HepG2 (cell line): Measurements from ENCODE around the gene CTTNBP2NL. TPM values are rescaled to one million over a fixed set of nuclear protein-coding genes. Genes with fewer than 3 reads are reported as not detected.
"Not testable (repeated sequence)": the region's sequence is repeated elsewhere in the genome, so short reads cannot be mapped to it uniquely, and the experiment has no call there.

Experiments used
- ATAC-seq: fragments of 200-7000 bp; cut with Tn5 transposase; 3 replicates; pipeline ENCODE4 v1.9.1; 2020; ENCODE audit warnings: mild to moderate bottlenecking, moderate library complexity
- BruUV-seq: library from RNA; stranded (reverse); fragments of 400-500 nt; replicated peaks from 2 replicates; lab custom pipeline; 2021; lab: Mats Ljungman, UMichigan
- CTCF ChIA-PET: fragments of 300-600 bp; formaldehyde crosslinking; extraction: SDS; loops from one replicate; lab custom pipeline; 2021; ENCODE audit warnings: low total read pairs, inconsistent platforms, low intra/inter-chr PET ratio; lab: Yijun Ruan, JAX
- POLR2A ChIA-PET: fragments of 350-600 bp; sonication (Branson Sonifier 250); formaldehyde crosslinking; loops from one replicate; lab custom pipeline; 2020; ENCODE audit warnings: antibody characterized with exemption, inconsistent platforms; lab: Yijun Ruan, JAX
- DNase-seq: peaks from one replicate; pipeline ENCODE4 v3.0.0-alpha.2; 2015; ENCODE audit warnings: low spot score
- FAIRE-seq: peaks from 3 replicates; lab custom pipeline; 2011; peaks lifted over from hg19 to GRCh38; lab: Jason Lieb, UNC
- H2AFZ ChIP-seq: one replicate; pipeline ENCODE4 v1.6.1; 2011; ENCODE audit warnings: low read length, inconsistent platforms
- H3K27ac ChIP-seq: fragments of 300-600 bp; 3 replicates; pipeline ENCODE4 v1.8.0; 2011; ENCODE audit warnings: mixed run types, mild to moderate bottlenecking, mixed read lengths, low read length, inconsistent platforms; ENCODE audit not compliant: insufficient read depth; ENCODE audit errors: extremely low read length
- H3K27me3 ChIP-seq, 2 experiments: fragments of 200-600 bp in 1 of 2; 2 replicates in 1 of 2; 3 replicates in 1 of 2; pipeline versions ENCODE4 v1.6.0 to v1.8.0; 2011; ENCODE audit warnings: low read length in 2 of 2, mild to moderate bottlenecking in 2 of 2, moderate library complexity in 2 of 2, inconsistent platforms in 1 of 2; ENCODE audit not compliant: insufficient read depth in 2 of 2, control insufficient read depth in 1 of 2
- H3K36me3 ChIP-seq, 2 experiments: fragments of 200-600 bp in 1 of 2; replicated peaks in 1 of 2; 2 replicates in 1 of 2; 3 replicates in 1 of 2; pipeline versions ENCODE4 v1.5.1 to v1.8.0; 2011; ENCODE audit warnings: low read length in 2 of 2, inconsistent platforms in 1 of 2; ENCODE audit not compliant: insufficient read depth in 2 of 2, control insufficient read depth in 1 of 2
- H3K4me1 ChIP-seq: 2 replicates; pipeline ENCODE4 v1.5.1; 2012; ENCODE audit warnings: low read length, inconsistent platforms; ENCODE audit not compliant: insufficient read depth
- H3K4me2 ChIP-seq: 2 replicates; pipeline ENCODE4 v1.6.0; 2011; ENCODE audit warnings: low read depth, low read length, inconsistent platforms
- H3K4me3 ChIP-seq, 3 experiments: fragments of 200-600 bp in 1 of 3; sonication (generic), shearing (Covaris generic) in 1 of 3; replicated peaks in 1 of 3; 2 replicates each; pipeline ENCODE4 v1.5.1; 2011 to 2016; ENCODE audit warnings: low read length in 3 of 3, inconsistent platforms in 2 of 3, low read depth in 2 of 3, mild to moderate bottlenecking in 2 of 3, control low read depth in 1 of 3, mixed read lengths in 1 of 3; ENCODE audit not compliant: insufficient read depth in 1 of 3
- H3K79me2 ChIP-seq: one replicate; pipeline ENCODE4 v1.6.1; 2011; ENCODE audit warnings: low read length, inconsistent platforms; ENCODE audit not compliant: insufficient read depth
- H3K9ac ChIP-seq: 2 replicates; pipeline ENCODE4 v1.6.0; 2011; ENCODE audit warnings: mild to moderate bottlenecking, low read depth, low read length, inconsistent platforms; ENCODE audit not compliant: insufficient read depth
- H3K9me3 ChIP-seq: 2 replicates; pipeline ENCODE4 v1.5.1; 2012; ENCODE audit warnings: mild to moderate bottlenecking, low read length
- H4K20me1 ChIP-seq: 2 replicates; pipeline ENCODE4 v1.6.0; 2011; ENCODE audit warnings: inconsistent platforms, mild to moderate bottlenecking, low read length, moderate library complexity; ENCODE audit not compliant: insufficient read depth
- ATM ChIP-seq: fragments of 450-650 bp; IDR thresholded peaks from 2 replicates; pipeline ENCODE4 v1.7.1; 2017; ENCODE audit warnings: mild to moderate bottlenecking, borderline replicate concordance
- GABPA ChIP-seq, 2 experiments: IDR thresholded peaks; 2 replicates each; pipeline ENCODE4 v1.6.1; 2011 to 2016; ENCODE audit warnings: low read depth in 2 of 2, low read length in 1 of 2, missing biosample characterization in 1 of 2, missing genetic modification characterization in 1 of 2
- MEF2D ChIP-seq: sonication (generic); formaldehyde crosslinking; IDR thresholded peaks from 2 replicates; pipeline ENCODE4 v1.5.1; 2020; ENCODE audit warnings: mild to moderate bottlenecking, missing genetic modification reagents
- MEIS1 ChIP-seq: sonication (generic); formaldehyde crosslinking; IDR thresholded peaks from 2 replicates; pipeline ENCODE4 v1.9.0; 2021; ENCODE audit warnings: mild to moderate bottlenecking, missing genetic modification reagents, moderate library complexity, borderline replicate concordance
- WIZ ChIP-seq: sonication (generic); formaldehyde crosslinking; IDR thresholded peaks from 2 replicates; pipeline ENCODE4 v1.5.1; 2020; ENCODE audit warnings: mild to moderate bottlenecking, missing genetic modification reagents
- ZKSCAN8 ChIP-seq: IDR thresholded peaks from 2 replicates; pipeline ENCODE4 v1.6.1; 2016; ENCODE audit warnings: borderline replicate concordance, missing genetic modification reagents, missing compliant biosample characterization
- ZNF138 ChIP-seq: sonication (generic); formaldehyde crosslinking; IDR thresholded peaks from 2 replicates; pipeline ENCODE4 v1.5.0; 2020; ENCODE audit warnings: mild to moderate bottlenecking, low read depth, missing genetic modification reagents
- ZNF17 ChIP-seq: sonication (generic); formaldehyde crosslinking; IDR thresholded peaks from 2 replicates; pipeline ENCODE4 v1.5.0; 2020; ENCODE audit warnings: mild to moderate bottlenecking, missing genetic modification reagents
- ZNF230 ChIP-seq: sonication (generic); formaldehyde crosslinking; IDR thresholded peaks from 2 replicates; pipeline ENCODE4 v1.4.0; 2020; ENCODE audit warnings: mild to moderate bottlenecking, missing genetic modification reagents
- ZNF253 ChIP-seq: sonication (generic); formaldehyde crosslinking; IDR thresholded peaks from 2 replicates; pipeline ENCODE4 v1.8.0; 2022; ENCODE audit warnings: mild to moderate bottlenecking, missing genetic modification reagents, borderline replicate concordance
- ZNF256 ChIP-seq: sonication (generic); formaldehyde crosslinking; conservative IDR thresholded peaks from 2 replicates; pipeline ENCODE4 v1.4.0; 2020; ENCODE audit warnings: missing genetic modification reagents
- ZNF431 ChIP-seq: sonication (generic); formaldehyde crosslinking; IDR thresholded peaks from 2 replicates; pipeline ENCODE4 v1.9.0; 2022; ENCODE audit warnings: missing genetic modification reagents, low read depth, mild to moderate bottlenecking, borderline replicate concordance
- ZNF652 ChIP-seq: IDR thresholded peaks from 2 replicates; pipeline ENCODE4 v1.6.1; 2016; ENCODE audit warnings: low read depth, borderline replicate concordance
- ZNF761 ChIP-seq: sonication (generic); formaldehyde crosslinking; conservative IDR thresholded peaks from 2 replicates; pipeline ENCODE4 v1.4.0; 2020; ENCODE audit warnings: mild to moderate bottlenecking, missing genetic modification reagents
- WGBS: methylation state at CpG from one replicate; pipeline ENCODE4 v1.1.6; 2017; ENCODE audit warnings: low lambda C conversion rate; 5-methylcytosine and 5-hydroxymethylcytosine counted together
- in situ Hi-C: cut with HindIII; loops from 2 replicates; pipeline ENCODE4 v1.10.0; 2017; ENCODE audit warnings: low pct_unique_long_range_greater_than_20kb; ENCODE audit not compliant: extremely low pct_ligation_motif_present
- intact Hi-C: fragments of 100-400 bp; cut with micrococcal nuclease; formaldehyde crosslinking; loops from one replicate; pipeline ENCODE4 v1.10.0; 2022; ENCODE audit not compliant: unreplicated experiment
- polyA plus RNA-seq, 8 experiments: library from polyadenylated mRNA; depleted of rRNA in 3 of 8; stranded (reverse) in 7 of 8; unstranded in 1 of 8; fragments of >200 nt; fragmentation: Illumina TruSeq in 4 of 8; extraction: Trizol in 4 of 8; gene quantifications; 2 replicates each; pipeline versions ENCODE4 v1.2.1 to v1.2.3, GENCODE V29; 2011 to 2016; ENCODE audit warnings: low read depth in 4 of 8, missing spikeins in 1 of 8, mixed read lengths in 1 of 8; ENCODE audit not compliant: insufficient read depth in 1 of 8
- total RNA-seq, 5 experiments: library from RNA; depleted of rRNA; stranded (reverse); fragments of >200 nt; fragmentation: Illumina TruSeq; extraction: Trizol; gene quantifications; 2 replicates each; pipeline ENCODE4 v1.2.3, GENCODE V29; 2016; ENCODE audit warnings: low read depth in 1 of 5
- TF ChIP-seq, protein P1 (sequence below): sonication (generic); formaldehyde crosslinking; IDR thresholded peaks from 2 replicates; pipeline ENCODE4 v1.5.1; 2020; ENCODE audit warnings: mild to moderate bottlenecking, moderate library complexity, missing genetic modification reagents

CTTNBP2NL gene
- total and polyA plus RNA-seq, 2 of the 13 experiments (the other 11 are each of a cell fraction or from before 2014, with no cell fraction given), result 2.1 to 4.1 TPM

DNA sequence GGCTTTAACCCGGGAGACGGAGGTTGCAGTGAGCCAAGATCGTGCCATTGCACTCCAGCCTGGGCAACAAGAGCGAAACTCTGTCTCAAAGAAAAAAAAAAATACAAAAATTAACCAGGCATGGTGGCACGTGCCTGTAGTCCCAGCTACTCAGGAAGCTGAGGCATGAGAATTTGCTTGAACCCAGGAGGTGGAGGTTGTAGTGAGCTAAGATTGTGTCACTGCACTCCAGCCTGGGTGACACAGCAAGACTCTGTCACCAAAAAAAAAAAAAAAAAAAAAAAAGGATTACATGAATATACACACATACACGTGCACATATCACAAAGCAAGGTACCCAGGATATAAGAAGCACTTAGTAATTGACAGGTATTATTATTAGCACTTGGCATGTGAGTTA, 4.7 kb downstream of the CTTNBP2NL start:
- H3K27ac ChIP-seq, BruUV-seq, H3K36me3 ChIP-seq, H3K4me2 ChIP-seq, in situ Hi-C loops, H4K20me1 ChIP-seq, FAIRE-seq, H3K9me3 ChIP-seq, intact Hi-C loops, H3K4me3 ChIP-seq, ATAC-seq, H3K27me3 ChIP-seq, CTCF ChIA-PET, H3K9ac ChIP-seq, POLR2A ChIA-PET, H2AFZ ChIP-seq, DNase-seq: not testable (repeated sequence)
- 97% methylated on average over 6 of the region's 6 CpGs for WGBS
- peaks cover 33% of the 10 kb centered on the region for H3K79me2 ChIP-seq
- peaks cover 38% of the 10 kb centered on the region for H3K4me1 ChIP-seq

DNA sequence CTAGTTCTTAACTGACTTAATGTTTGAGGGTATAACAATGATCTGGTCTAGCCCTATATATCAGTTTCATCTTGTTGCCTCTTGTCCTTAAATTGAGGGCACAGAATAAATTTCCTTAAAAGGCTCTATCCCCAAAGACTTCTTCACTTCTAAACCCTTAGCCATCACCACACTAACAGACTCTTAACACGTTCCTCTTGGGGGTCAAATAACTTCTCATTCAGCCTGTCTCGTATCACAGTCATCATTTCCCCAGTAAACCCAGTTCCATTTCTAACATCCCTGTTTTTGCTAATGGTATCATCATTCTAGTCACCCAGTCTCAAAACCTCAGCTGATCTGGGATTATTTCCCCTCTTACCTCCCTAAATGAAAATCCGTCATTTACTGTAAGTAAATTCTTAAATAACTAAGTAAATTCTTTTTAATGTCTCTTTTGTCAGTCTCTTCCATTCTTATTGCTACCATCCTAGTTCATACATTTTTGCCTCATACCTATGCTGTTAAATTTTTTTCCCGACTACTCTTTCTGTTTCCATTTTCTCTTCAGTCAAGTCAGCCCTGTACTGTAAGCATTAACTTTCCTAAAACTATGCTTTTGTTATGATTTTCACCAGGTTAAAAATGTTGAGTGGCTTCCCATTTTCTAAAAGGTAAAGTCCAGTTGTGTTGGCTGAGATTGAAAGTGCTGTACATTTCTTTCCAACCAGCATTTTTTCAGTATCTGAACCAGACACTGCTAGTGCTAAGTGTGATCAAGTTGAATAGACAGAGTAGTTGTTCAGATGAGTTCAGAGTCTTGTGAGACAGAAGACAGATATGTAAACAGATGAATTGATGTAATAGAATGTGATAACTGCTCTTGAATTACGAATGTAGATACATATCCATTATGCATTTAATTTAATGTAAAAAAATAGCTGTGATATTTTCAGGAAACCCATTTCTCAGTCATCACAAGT, 6.9 kb downstream of the CTTNBP2NL start:
- no peak overlapping the region for H3K27ac ChIP-seq
- H2AFZ ChIP-seq, result no peak overlapping the region
- H3K4me1 ChIP-seq, result peaks cover 27% of the 10 kb centered on the region
- H3K79me2 ChIP-seq, result peaks cover 19% of the 10 kb centered on the region
- in situ Hi-C loops (no loop called here), intact Hi-C loops (no loop called here)
- no peak for TF ChIP-seq ZNF230
- no peak for TF ChIP-seq ZNF431
- TF ChIP-seq WIZ, result no peak
- no peak for TF ChIP-seq ZNF761 (CRISPR knock-in tag)
- no peak for TF ChIP-seq MEF2D (CRISPR knock-in tag)
- TF ChIP-seq GABPA (IDR thresholded peaks at IDR 0.05; ENCODE audit: low read depth, low read length), result no peak
- no peak for TF ChIP-seq GABPA (CRISPR knock-in tag; IDR thresholded peaks at IDR 0.05; ENCODE audit: low read depth)
- TF ChIP-seq, protein P1, sequence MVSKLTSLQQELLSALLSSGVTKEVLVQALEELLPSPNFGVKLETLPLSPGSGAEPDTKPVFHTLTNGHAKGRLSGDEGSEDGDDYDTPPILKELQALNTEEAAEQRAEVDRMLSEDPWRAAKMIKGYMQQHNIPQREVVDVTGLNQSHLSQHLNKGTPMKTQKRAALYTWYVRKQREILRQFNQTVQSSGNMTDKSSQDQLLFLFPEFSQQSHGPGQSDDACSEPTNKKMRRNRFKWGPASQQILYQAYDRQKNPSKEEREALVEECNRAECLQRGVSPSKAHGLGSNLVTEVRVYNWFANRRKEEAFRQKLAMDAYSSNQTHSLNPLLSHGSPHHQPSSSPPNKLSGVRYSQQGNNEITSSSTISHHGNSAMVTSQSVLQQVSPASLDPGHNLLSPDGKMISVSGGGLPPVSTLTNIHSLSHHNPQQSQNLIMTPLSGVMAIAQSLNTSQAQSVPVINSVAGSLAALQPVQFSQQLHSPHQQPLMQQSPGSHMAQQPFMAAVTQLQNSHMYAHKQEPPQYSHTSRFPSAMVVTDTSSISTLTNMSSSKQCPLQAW, result no peak
- no peak for TF ChIP-seq ZNF256 (CRISPR knock-in tag)
- no peak for TF ChIP-seq ZKSCAN8
- no peak for TF ChIP-seq ZNF652 (CRISPR knock-in tag)
- TF ChIP-seq ZNF253, result no peak
- no peak for TF ChIP-seq ZNF138 (CRISPR knock-in tag)
- TF ChIP-seq MEIS1 (CRISPR knock-in tag), result no peak
- no peak for TF ChIP-seq ATM
- no peak for TF ChIP-seq ZNF17
- H3K9me3 ChIP-seq, result no peaks in the 10 kb centered on the region
- H3K36me3 ChIP-seq, result no peaks in the 10 kb centered on the region
- no peaks in the 10 kb centered on the region for H4K20me1 ChIP-seq
- no peaks in the 10 kb centered on the region for H3K27me3 ChIP-seq
- FAIRE-seq (no peak), ATAC-seq (no peak), DNase-seq (no peak)
- WGBS, result 91% methylated on average over 5 of the region's 5 CpGs
- ChIA-PET POLR2A (no interaction called here), CTCF (no interaction called here)
- no TSS peak for BruUV-seq
- H3K4me3 ChIP-seq, result no peak overlapping the region
- no peak overlapping the region for H3K9ac ChIP-seq
- H3K4me2 ChIP-seq, result no peak overlapping the region
